UCSD-AML1 (cell line): ENCODE results near the gene CCHCR1.
"Not testable (repeated sequence)": the region's sequence is repeated elsewhere in the genome, so short reads cannot be mapped to it uniquely, and the experiment has no call there.

Source experiments
- DNase-seq: peaks from one replicate; lab custom pipeline; 2025; ENCODE audit not compliant: unreplicated experiment; lab: John Stamatoyannopoulos, UW

Gene CCHCR1

DNA sequence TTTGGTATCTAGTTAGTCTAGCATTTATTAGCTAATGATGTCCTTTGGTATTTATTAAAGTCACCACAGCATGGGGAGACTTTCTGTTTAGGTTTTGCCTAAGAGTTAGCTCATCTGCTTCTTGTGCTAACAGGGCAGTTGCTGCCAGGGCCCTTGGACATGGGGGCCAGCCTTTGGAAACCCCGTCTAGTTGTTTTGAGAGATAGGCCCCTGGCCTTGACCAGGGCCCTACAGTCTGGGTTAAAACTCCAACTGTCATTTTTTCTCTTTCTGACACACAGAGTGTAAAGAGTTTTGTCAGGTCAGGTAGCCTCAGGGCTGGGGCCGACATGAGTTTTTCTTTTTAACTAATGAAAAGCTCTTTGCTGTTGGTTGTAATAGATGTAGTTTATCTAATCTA, 25.7 kb upstream of the CCHCR1 start:
- DNase-seq: not testable (repeated sequence)

GRCh38 chr6:31180500-31180899, 22.9 kb upstream of the CCHCR1 start:
- DNase-seq: no peak

DNA sequence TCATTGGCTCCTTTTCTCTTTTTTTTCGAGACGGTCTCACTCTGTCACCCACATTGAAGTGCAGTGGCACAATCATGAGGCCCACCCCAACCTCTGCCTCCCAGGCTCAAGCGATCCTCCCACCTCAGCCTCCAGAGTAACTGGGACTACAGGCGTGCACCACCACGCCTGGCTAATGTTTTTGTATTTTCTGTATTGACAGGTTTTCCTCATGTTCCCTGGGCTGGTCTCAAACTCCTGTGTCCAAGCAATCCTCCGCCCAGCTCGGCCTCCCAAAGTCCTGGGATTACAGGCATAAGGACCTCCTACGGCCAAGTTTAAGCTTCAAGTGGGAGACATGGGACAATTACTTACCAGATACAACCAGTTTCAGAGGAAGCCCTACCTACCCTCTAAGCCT, 22.3 kb upstream of the CCHCR1 start:
- no peak for DNase-seq

GRCh38 chr6:31179042-31179386, 21.4 kb upstream of the CCHCR1 start:
- DNase-seq: no peak

DNA sequence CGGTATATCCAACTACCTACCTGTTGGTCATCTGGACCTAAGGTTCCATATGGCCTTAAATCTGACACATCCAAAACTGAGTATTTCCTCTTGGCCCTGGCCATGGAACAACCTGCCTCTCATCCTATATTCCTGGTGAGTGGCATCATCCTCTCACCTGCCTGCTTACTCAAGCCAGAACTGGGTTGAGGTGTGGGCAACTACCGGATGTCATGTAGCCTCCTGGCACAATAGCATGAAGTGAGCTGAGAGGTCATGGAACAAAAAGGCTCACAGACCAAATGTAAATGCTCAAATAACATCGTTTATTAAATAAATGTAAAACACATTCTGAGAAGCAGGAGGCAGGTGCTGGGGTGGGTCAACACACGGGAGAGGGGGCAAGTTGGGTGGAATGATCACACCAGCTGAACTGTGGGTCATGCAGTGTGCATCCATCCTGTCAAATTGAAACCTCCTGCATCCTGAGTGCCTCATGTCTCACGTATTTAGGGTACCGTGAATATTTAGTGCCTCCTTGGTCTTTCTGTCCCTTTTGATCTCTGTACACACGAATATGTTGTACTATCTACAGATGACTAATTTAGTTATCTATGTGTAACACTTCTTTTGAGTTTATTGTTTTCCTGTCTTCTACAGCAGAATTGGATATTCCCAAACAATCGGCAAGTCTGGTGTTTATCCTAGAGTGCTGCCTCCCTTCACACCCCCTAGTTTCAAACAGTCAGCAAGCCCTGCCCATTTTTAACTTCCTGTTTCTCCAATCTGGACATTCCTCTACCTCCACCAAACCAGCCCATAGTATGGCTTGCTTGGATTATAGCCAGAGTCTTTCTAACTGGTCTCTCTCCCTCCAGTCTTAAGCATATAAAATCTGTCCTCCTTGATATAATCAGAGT, 20.8 kb upstream of the CCHCR1 start:
- no peak for DNase-seq

DNA sequence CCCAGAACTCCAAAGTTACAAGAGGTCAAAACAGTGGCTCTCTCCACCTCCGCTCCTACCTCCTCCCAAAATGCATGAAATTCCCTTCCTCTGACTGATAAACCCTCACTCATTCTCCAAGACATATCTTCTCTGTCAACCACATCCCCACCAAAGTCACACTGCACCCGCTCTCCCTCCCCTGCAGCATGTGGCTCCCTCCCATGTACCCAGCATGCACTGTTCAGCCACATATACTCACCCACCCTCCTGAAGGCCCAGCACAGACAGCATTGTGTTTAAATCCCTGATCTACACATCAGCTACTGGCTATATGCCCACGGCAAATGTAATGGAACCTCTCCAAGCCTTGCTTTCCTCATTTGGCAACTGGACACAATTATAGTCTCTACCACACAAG, 18.4 kb upstream of the CCHCR1 start:
- no peak for DNase-seq

- no peak for DNase-seq
Observed at GRCh38 chr6:31174378-31174777, 16.8 kb upstream of the CCHCR1 start.

DNA sequence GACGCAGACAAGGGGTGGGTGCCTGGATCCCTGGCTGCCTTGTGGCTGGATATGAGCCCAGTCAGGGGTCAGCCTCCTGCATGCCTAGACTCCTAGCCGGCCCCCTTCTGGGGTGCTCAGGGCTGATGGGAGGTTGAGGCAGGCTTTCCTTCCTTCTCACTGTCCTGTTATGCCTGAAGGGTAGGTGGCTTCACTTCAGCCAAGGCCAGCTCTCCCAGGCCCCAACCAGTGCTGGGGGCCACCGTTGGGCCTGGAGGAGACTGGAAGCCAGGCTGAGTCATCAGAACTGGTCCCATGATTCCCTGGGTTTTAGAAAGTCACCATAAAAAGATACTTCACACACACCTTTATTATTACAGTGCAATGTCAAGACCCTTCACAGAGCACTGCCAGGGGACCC, 15.8 kb upstream of the CCHCR1 start:
- DNase-seq: no peak

GRCh38 chr6:31172973-31173384, 15.4 kb upstream of the CCHCR1 start:
- DNase-seq: no peak

- DNase-seq: no peak
Observed at GRCh38 chr6:31171931-31172905, 14.6 kb upstream of the CCHCR1 start.

DNA sequence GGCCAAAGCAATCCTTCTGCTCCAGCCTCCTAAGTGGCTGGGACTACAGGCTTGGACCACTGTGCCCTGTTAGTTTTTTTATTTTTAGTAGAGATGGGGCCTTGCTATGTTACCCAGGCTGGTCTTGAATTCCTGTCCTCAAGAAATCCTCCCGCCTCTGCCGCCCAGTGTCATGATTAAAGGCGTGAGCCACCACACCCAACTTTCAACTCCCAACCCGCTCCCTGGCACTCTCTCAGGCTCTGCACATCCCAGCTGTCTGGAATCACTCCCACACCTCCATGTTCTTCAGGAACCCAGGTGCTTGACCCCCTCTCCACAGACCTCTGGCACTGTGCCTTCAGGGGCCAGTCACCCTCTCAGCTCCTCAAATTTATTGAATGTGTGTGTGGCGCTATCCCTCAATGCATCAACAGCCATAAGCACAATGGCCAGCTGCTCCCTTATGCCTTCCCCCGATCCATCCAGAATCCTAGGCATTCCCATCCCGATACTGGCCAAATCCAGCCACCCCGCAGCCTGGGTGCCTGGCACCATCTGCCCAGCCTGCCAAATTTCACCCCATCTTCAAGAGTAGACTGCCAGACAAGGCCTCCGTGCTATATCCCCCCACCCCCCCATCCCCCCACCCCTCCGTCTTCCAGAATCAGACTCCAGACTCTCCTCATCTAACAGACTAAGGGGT, 13.5 kb upstream of the CCHCR1 start:
- no peak for DNase-seq

DNA sequence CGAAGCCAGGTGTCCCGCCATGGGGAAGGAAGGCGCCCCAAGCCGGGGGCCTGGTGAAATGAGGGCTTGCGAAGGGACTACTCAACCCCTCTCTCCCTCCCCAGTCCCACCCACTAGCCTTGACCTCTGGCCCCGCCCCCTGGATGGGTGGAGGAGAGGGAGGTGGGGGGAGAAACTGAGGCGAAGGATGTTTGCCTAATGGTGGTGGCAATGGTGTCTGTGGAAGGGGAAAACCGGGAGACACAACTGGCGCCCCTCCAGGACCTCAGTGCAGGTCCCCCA, 12.9 kb upstream of the CCHCR1 start, which contains the start of gene POU5F1:
POU5F1 (minus strand) TSS at position 83 of the 282 bp plus-strand sequence; CDS start at position 21, 62 bp downstream.
- DNase-seq: no peak

GRCh38 chr6:31169858-31170599, 12.4 kb upstream of the CCHCR1 start:
- DNase-seq: not testable (repeated sequence)

GRCh38 chr6:31169123-31169857, 11.7 kb upstream of the CCHCR1 start:
- no peak for DNase-seq

DNA sequence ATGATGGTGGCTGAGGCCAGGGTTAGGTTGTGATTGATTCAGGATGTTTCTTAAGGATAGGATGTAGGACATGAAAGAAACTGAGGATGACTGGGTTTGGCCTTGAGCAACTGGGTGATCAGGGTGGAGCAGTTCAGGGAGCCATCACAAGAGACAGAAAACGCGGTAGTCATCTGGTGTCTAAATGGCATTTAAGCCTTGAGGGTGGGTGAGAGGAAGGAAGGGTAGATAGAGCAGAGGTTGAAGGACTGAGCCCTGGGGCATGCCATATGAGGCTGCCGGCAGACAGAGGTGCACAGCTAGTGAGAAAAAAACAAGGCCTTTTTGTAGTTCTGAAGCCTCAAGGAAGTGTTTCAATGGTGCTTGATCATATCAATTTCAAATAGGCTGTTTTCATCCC, 11.0 kb upstream of the CCHCR1 start:
- DNase-seq: no peak

DNA sequence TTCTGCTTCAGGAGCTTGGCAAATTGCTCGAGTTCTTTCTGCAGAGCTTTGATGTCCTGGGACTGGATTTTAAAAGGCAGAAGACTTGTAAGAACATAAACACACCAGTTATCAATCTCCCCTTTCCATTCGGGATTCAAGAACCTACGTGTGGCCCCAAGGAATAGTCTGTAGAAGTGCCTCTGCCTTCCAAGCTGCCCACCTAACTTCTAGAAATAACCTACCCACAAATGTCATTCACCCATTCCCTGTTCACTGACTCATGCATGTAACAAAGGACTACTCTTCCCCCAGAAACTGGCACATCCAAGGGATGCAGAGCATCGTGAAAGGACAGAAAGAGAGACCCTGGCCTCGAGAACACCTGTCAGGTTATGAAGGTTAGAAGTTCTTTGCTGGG, 8.4 kb upstream of the CCHCR1 start:
- DNase-seq: no peak

DNA sequence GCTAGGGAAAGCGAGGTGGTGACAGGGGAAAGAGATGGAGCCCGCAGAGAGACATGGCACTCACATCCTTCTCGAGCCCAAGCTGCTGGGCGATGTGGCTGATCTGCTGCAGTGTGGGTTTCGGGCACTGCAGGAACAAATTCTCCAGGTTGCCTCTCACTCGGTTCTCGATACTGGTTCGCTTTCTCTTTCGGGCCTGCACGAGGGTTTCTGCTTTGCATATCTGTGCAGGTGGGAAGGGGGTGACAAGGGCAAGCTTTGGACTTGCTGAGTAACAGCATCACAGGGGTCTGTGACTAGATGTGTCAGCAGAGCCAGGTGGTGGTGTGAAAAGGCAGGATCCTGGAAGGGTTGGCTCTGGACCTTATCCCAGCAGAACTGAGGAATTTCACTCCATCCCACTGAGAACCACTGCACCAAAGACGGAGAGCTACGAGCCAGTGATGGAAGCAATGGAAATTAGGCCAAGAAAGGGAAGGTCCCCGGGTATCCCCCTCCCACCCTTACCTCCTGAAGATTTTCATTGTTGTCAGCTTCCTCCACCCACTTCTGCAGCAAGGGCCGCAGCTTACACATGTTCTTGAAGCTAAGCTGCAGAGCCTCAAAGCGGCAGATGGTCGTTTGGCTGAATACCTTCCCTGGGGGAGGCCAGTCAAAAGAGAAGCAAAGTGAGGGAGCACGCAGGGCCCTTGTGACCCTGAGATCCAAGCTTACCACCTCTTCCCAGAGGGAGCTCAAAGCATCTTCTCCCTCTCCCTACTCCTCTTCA, 7.6 kb upstream of the CCHCR1 start:
- not testable (repeated sequence) for DNase-seq

DNA sequence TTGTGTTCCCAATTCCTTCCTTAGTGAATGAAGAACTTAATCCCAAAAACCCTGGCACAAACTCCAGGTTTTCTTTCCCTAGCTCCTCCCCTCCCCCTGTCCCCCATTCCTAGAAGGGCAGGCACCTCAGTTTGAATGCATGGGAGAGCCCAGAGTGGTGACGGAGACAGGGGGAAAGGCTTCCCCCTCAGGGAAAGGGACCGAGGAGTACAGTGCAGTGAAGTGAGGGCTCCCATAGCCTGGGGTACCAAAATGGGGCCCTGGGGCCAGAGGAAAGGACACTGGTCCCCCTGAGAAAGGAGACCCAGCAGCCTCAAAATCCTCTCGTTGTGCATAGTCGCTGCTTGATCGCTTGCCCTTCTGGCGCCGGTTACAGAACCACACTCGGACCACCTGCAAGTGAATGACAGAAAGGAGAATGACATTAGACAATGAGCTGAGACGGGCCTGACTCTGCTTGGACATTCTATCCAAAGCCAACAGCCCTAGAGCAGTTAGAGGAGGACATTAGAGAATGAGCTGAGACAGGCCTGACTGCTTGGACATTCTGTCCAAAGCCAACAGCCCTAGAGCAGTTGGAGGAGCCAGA, 7.0 kb upstream of the CCHCR1 start:
- DNase-seq: not testable (repeated sequence)

GRCh38 chr6:31163922-31164321, 6.3 kb upstream of the CCHCR1 start:
- no peak for DNase-seq
